GM10248 (cell line): ENCODE data around the gene MACROD1.

ENCODE experiments used
- CTCF ChIA-PET: fragments of 300-600 bp; sonication (Branson Sonifier 250); formaldehyde crosslinking; extraction: SDS; loops from one replicate; lab custom pipeline; 2021; ENCODE audit warnings: antibody characterized with exemption; lab: Yijun Ruan, JAX
- POLR2A ChIA-PET: fragments of 350-650 bp; sonication (Branson Sonifier 250); formaldehyde crosslinking; extraction: SDS; loops from one replicate; lab custom pipeline; 2020; ENCODE audit warnings: antibody characterized with exemption; lab: Yijun Ruan, JAX
- DNase-seq: peaks from one replicate; pipeline ENCODE4 v3.0.0; 2012; ENCODE audit errors: extremely low spot score
- CTCF ChIP-seq: IDR thresholded peaks from 2 replicates; pipeline ENCODE4 v1.5.1; 2012; ENCODE audit warnings: mild to moderate bottlenecking, low read depth; ENCODE audit errors: extremely low read depth, missing control alignments, control extremely low read depth

Gene MACROD1

DNA sequence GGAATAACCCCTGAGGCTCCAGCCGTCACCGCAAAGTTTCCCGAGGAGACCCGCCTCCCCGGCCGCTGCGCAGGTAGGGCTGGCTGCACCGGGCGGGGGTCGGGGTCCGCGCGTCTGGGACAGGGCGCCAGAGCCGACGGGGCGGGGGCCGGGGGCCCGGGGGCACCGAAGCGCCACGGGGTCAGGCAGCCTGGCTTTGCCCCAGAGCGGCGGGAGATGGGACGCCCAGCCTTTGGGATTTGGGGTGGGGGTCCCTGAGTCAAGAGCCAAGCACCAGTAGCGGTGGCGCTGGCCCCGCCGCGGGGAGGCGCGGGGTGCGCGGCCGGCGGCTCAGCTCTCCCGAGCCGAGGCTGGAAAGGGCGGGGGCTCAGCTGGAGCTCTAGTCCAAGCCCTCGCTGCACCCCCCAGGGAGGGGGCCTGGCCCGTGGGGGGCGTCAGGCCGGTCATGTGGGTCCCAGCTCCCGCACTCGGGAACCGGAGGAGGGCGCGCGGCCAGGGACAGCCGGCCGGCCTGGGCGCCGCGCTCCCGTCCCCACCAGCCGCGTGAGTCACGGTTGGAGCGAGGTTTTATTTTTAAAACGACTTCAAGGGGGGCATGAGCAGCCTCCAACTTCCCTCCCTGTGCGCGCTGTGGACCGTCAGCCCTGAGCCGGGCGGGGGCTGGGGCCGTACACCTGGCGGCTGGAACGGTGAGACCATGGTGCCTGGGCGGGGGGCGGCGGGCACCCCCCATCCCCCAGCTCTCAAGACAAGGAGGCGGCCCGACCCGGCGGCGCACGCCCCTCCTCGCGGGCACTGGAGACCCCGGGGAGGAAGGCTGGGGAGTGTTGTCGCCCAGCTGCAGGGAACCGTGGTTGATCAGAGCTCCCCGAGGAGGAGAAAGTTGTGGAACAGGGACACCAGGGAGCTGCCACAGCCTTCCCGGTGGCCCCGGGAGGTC, 129.6 kb downstream of the MACROD1 start:
- TF ChIP-seq CTCF = no peak
- POLR2A ChIA-PET = no interaction called here
- CTCF ChIA-PET = no interaction called here
- DNase-seq = no peak

DNA sequence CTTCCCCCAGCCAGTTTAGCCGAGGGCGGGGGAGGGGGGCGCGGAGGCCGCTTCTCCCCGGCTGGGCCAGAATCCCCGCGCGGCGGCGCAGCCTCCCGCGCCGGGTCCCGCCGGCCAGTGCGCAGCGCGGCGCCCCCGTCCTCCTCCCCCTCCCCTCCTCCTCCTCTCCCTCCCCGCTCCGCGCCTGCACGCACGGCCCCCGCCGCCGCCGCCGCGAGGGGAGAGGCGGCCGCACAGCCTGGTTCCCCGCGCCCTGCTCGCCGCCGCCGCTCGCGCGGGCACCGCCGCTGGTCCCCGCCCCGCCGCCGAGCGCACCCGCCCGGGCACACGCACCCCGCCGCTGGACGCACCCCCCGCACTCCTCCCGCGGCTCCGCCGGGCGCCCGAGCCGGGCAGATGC, 130.3 kb downstream of the MACROD1 start, which contains the start of gene FLRT1:
Gene FLRT1 (plus strand): TSS at position 356 of the 400 bp plus-strand sequence. CDS start 80,337 bp downstream, outside the sequence.
- no peak for DNase-seq
- TF ChIP-seq CTCF = no peak
- CTCF ChIA-PET = no interaction called here
- POLR2A ChIA-PET = no interaction called here

DNA sequence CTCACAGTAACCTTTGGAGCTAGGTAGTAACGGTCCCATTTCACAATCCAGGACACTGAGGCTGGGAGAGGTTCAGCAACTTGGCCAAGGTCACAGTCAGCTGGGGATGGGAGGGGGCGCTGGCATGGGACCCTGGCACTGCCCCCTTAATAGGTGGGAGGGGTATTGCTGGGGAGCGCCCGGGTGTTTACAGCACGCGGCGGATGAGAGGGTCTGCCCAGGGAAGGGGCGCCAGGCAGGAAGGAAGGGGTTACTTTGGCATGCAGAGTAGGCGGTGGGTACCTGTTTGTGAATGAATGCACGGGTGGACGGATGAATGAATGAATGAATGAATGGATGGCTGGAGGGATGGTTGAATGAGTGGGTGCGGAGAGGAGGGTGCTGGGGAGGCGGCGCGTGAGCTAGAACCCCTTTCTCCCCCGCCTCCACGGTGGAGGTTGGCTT, 130.8 kb downstream of the MACROD1 start:
- DNase-seq = no peak
- CTCF ChIA-PET = no interaction called here
- POLR2A ChIA-PET = no interaction called here
- TF ChIP-seq CTCF = no peak

- POLR2A ChIA-PET = no interaction called here
- no peak for DNase-seq
- no peak for TF ChIP-seq CTCF
- CTCF ChIA-PET = no interaction called here
Measured at GRCh38 chr11:64034411-64034811, 131.5 kb downstream of the MACROD1 start.

GRCh38 chr11:64032050-64032449, 133.9 kb downstream of the MACROD1 start:
- CTCF ChIA-PET = interaction anchor here (1.1 to 1.6 kb wide), 4 partner anchors 13 to 172 kb away, joined by 3 to 8 read pairs (median 4); no protein-coding TSS in a partner anchor

More at GRCh38 chr11:64032050-64032449, 133.9 kb downstream of the MACROD1 start:
- no peak for DNase-seq
- POLR2A ChIA-PET = no interaction called here
- no peak for TF ChIP-seq CTCF
